Ureter (tissue), 1 donor: ENCODE results near the gene SLC12A6. TPM values are rescaled to one million over a fixed set of nuclear protein-coding genes. Genes with fewer than 3 reads are reported as not detected.
"Not testable (repeated sequence)": the region's sequence is repeated elsewhere in the genome, so short reads cannot be mapped to it uniquely, and the experiment has no call there.

Experiments used
- DNase-seq: peaks from one replicate; pipeline ENCODE4 v3.0.0-alpha.2; 2020; ENCODE audit warnings: low spot score
- total RNA-seq: library from RNA; stranded (reverse); gene quantifications from one replicate; pipeline ENCODE4 v1.2.4, GENCODE V29; 2023
- donor health status: DM: yes; HTN: yes; CAD: no.

SLC12A6 gene
- 18.2 TPM for total RNA-seq

GRCh38 chr15:34337557-34338306 is at the start of gene SLC12A6:
SLC12A6 (minus strand) TSS chr15:34337781; CDS start chr15:34336680, 1,101 bp downstream.
- peak; percentile 88 for DNase-seq

DNA sequence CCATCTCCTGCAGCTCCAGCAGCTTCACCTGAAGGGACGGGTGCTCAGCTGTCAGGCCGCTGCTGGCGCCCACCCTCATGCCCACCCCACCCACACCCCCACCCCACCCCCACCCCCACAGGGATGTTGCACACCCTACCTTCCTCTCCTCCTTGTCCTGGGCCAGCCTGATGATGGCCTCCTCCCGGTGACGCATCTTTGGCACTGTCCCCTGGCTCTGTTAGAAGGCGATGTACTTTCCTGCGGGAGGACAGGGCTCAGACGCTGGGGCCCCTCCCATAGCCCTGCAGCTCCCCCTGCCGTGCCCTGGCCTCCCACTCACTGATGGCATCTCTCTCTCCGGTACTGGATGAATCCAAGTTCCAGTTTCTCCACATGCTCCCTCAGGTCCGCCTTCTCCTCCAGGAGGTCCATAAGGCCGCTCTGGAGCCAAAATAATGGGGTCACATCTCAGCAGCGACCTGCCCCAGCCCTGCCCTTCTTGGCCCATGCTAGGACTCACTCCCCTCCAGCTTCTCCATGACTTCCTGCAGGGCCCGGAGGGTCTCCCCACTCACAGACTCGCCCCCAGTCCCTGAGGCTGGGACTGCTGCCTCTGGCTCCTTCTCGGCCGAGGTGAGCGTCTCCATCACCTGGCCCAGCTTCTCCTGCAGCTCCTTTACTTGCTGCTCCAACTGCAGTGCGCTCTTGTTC is 44.4 kb upstream of the SLC12A6 start:
- DNase-seq: not testable (repeated sequence)

DNA sequence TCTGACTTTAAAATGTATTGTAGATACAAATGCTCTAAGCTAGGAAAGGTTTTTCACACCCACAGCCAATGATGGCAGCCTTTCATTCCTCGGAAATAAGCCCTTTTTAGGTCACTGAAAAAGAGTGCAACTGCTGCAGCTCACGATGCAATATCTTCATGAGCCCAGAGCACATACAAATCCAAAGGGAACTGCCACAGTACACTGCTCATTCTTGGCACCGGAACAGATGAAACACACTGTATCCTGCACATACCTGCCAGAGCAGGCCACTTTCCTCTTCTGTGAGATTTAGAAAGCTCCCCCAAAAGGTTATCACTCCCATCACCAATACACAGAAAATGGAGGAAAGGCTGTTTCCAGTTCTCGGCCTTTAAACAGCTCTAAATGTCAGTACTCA is 42.9 kb upstream of the SLC12A6 start:
- DNase-seq: not testable (repeated sequence)

DNA sequence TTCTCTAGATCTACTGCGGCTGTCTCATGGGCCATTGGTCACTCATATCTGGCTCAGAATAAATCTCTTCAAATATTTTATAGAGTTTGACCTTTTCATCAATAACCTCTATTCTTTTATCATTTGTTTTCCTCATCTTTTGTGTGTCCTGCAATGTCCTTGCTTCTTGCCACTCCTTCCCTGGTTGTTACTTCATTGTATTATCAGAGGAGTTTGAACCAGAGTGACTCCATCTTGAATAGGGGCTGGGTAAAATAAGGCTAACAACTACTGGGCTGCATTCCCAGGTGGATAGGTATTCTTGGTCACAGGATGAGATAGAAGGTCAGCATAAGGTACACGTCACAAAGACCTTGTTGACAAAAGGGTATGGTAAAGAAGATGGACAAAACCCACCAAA is 39.3 kb upstream of the SLC12A6 start:
- no peak for DNase-seq

GRCh38 chr15:34375541-34375940 is 38.0 kb upstream of the SLC12A6 start:
- not testable (repeated sequence) for DNase-seq

- DNase-seq: no peak
Observed at GRCh38 chr15:34374816-34375215, 37.2 kb upstream of the SLC12A6 start.

DNA sequence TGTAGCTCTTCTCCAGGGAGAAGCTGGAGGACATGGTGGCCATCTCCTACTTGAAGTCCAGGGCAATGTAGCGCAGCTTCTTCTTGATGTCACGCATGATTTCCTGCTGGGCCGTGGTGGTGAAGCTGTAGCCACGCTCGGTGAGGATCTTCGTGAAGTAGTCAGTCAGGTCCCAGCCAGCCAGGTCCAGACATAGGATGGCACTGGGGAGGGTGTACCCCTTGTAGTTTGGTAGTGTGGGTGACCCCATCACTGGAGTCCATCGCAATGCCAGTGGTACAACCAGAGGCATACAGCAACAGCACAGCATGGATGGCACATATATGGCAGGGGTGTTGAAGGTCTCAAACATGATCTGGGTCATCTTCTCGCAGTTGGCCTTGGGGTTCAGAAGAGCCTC is 36.4 kb upstream of the SLC12A6 start:
- no peak for DNase-seq

- no peak for DNase-seq
Observed at GRCh38 chr15:34370643-34371042, 33.1 kb upstream of the SLC12A6 start.

DNA sequence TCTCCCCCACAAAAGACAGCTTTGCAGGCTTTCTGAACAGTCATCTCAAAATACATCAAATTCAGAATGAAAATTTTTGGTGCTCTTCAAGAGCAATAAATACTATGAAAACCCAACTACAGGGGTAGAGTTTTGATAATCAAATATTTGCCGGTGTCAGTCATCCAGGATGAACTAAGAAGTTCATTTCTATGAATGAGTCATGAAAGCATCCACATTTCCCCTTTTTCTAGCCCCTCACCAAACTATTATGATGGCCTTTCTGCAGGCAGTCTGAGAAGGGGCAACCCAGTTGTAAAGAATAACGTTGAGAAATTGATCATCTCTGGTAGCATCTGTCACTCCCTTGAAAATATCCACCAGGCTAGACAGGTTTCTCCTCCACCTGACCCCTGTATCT is 32.5 kb upstream of the SLC12A6 start:
- no peak for DNase-seq

DNA sequence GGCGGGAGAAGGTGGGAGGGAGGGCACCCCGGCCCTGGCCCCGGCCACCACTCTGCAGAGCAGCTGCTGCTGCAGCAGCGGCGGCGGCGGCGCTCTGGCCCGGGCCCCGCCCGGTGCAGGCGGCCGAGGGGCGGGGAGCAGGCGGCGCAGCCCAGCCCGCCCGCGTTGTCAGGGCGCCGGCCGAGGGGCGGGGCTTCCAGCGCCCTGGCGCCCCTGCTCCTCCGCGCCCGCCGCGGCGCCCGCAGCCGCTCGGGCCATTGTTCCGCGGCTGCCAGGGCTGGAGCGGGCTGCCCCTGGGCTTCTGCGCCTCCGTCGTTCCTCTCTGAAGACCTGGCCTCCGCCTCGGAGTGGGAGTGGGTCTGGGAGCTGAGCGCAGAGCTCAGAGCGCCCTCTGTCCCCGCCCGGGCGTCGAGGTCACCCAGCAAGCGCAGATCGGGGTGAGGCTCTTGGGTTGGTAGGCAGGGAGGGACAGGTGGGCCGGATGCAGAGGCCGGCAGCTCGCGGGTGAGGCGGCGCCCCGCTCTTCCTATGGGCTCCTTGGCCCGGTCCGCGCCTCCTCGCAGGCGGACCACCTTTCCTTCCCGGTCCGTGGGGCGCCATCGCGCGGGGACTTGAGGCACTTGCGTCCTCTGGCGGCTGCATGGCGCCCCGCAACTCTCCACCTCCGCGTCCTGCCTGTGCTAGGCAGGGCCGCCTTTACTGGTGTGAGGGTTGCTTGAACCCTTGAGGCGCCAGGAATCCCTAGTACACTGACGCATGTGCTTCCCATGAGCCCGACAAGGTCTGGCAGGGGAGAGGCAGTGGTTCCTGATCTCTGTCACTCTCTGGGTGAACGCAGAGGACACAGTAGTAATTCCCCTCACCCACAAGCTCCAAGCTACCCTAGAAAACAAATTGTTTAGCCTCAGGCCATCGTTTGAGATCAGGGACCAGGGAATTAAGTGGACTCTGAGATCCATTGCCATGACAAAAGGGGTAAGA is 29.8 kb upstream of the SLC12A6 start, which contains the start of gene LPCAT4:
TSS of gene LPCAT4 (minus strand) at position 96 of the 981 bp plus-strand sequence. CDS start 96 bp downstream, outside the sequence.
- peak; percentile 92 for DNase-seq

- DNase-seq: peak; percentile 81
Observed at GRCh38 chr15:34366271-34367065, 28.9 kb upstream of the SLC12A6 start.

GRCh38 chr15:34365836-34366235 is 28.3 kb upstream of the SLC12A6 start:
- DNase-seq: no peak

- no peak for DNase-seq
Observed at GRCh38 chr15:34365091-34365825, 27.7 kb upstream of the SLC12A6 start.

GRCh38 chr15:34364041-34364440 is 26.5 kb upstream of the SLC12A6 start:
- DNase-seq: no peak

GRCh38 chr15:34362047-34362773 is 24.6 kb upstream of the SLC12A6 start:
- peak; percentile 61 for DNase-seq

- DNase-seq: no peak
Observed at GRCh38 chr15:34361278-34361677, 23.7 kb upstream of the SLC12A6 start.

GRCh38 chr15:34360298-34360697 is 22.7 kb upstream of the SLC12A6 start:
- peak; percentile 70 for DNase-seq

GRCh38 chr15:34359416-34359815 is 21.8 kb upstream of the SLC12A6 start:
- DNase-seq: peak; percentile 52

- DNase-seq: no peak
Observed at GRCh38 chr15:34358948-34359347, 21.4 kb upstream of the SLC12A6 start.

DNA sequence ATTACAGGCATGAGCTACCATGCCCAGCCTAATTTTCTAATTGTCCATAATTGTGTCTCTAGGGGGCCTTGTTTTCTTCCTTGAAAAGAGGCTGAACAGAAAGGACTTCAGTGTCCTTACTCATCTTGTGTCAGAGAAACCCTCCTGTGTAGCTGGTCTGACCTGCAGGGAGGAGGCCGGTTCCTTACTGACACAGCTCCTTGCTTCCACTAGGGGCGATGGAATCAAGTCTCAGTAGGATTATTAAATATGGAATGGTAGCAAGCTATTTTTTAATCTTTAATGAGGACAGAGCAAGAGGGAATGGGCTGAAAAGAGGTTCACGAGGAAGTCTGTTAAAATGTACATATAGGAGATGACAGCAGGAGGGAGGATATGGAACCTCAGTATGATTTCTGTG is 20.8 kb upstream of the SLC12A6 start:
- no peak for DNase-seq
